ENCODE results near the gene GMDS. TPM values are rescaled to one million over a fixed set of nuclear protein-coding genes. Genes with fewer than 3 reads are reported as not detected.

GMDS gene
- total RNA-seq, 1 experiment from 2014 or later = 7.9 TPM

GRCh38 chr6:2054516-2055067 lies 190.8 kb downstream of the GMDS start:
- no peak for DNase-seq (ENCODE audit: low read depth in 1 of 2, low spot score in 2 of 2)
- Histone ChIP-seq H3K4me3 (no peak overlapping the region), H3K9me3 (replicated peaks) (no peaks in the 10 kb centered on the region)

GRCh38 chr6:2053691-2054090 lies 191.7 kb downstream of the GMDS start:
- Histone ChIP-seq H3K27me3 (replicated peaks) (no peaks in the 10 kb centered on the region), H3K9me3 (replicated peaks) (no peaks in the 10 kb centered on the region), H3K4me3 (no peak overlapping the region), H3K4me1 (replicated peaks) (peaks cover 5% of the 10 kb centered on the region), H3K36me3 (no peaks in the 10 kb centered on the region), H3K27ac (no peak overlapping the region)
- no peak for DNase-seq (ENCODE audit: low read depth in 1 of 2, low spot score in 2 of 2)

More at GRCh38 chr6:2054516-2055067, 190.8 kb downstream of the GMDS start:
- no peak overlapping the region for H3K27ac ChIP-seq
- peaks cover 5% of the 10 kb centered on the region for H3K4me1 ChIP-seq (replicated peaks)
- no peaks in the 10 kb centered on the region for H3K27me3 ChIP-seq (replicated peaks)
- H3K36me3 ChIP-seq = no peaks in the 10 kb centered on the region

GRCh38 chr6:2047855-2048254 lies 197.6 kb downstream of the GMDS start:
- DNase-seq (ENCODE audit: low read depth in 1 of 2, low spot score in 2 of 2) = no peak
- Histone ChIP-seq H3K36me3 (no peaks in the 10 kb centered on the region), H3K27me3 (replicated peaks) (no peaks in the 10 kb centered on the region), H3K4me3 (no peak overlapping the region), H3K9me3 (replicated peaks) (no peaks in the 10 kb centered on the region), H3K4me1 (replicated peaks) (no peaks in the 10 kb centered on the region), H3K27ac (no peak overlapping the region)

- no peak overlapping the region for H3K27ac ChIP-seq
- no peaks in the 10 kb centered on the region for H3K36me3 ChIP-seq
- no peak for DNase-seq (ENCODE audit: low read depth in 1 of 2, low spot score in 2 of 2)
- no peak overlapping the region for H3K4me3 ChIP-seq
- no peaks in the 10 kb centered on the region for H3K9me3 ChIP-seq (replicated peaks)
- H3K27me3 ChIP-seq (replicated peaks) = no peaks in the 10 kb centered on the region
- H3K4me1 ChIP-seq (replicated peaks) = no peaks in the 10 kb centered on the region
Observed at GRCh38 chr6:2044192-2044591, 201.2 kb downstream of the GMDS start.

GRCh38 chr6:2042956-2043648 lies 202.3 kb downstream of the GMDS start:
- no peak for DNase-seq (ENCODE audit: low read depth in 1 of 2, low spot score in 2 of 2)
- Histone ChIP-seq H3K36me3 (no peaks in the 10 kb centered on the region), H3K4me3 (no peak overlapping the region), H3K27ac (no peak overlapping the region), H3K4me1 (replicated peaks) (no peaks in the 10 kb centered on the region), H3K9me3 (replicated peaks) (no peaks in the 10 kb centered on the region), H3K27me3 (replicated peaks) (no peaks in the 10 kb centered on the region)

- no peak overlapping the region for H3K4me3 ChIP-seq
- DNase-seq (ENCODE audit: low read depth in 1 of 2, low spot score in 2 of 2) = no peak
- no peaks in the 10 kb centered on the region for H3K4me1 ChIP-seq (replicated peaks)
- H3K9me3 ChIP-seq (replicated peaks) = no peaks in the 10 kb centered on the region
- no peaks in the 10 kb centered on the region for H3K27me3 ChIP-seq (replicated peaks)
- H3K27ac ChIP-seq = no peak overlapping the region
- H3K36me3 ChIP-seq = no peaks in the 10 kb centered on the region
Observed at GRCh38 chr6:2038092-2038491, 207.3 kb downstream of the GMDS start.

GRCh38 chr6:2037237-2037926 lies 208.0 kb downstream of the GMDS start:
- Histone ChIP-seq H3K4me1 (replicated peaks) (no peaks in the 10 kb centered on the region), H3K4me3 (no peak overlapping the region), H3K27me3 (replicated peaks) (no peaks in the 10 kb centered on the region), H3K27ac (no peak overlapping the region), H3K36me3 (no peaks in the 10 kb centered on the region), H3K9me3 (replicated peaks) (no peaks in the 10 kb centered on the region)
- no peak for DNase-seq (ENCODE audit: low read depth in 1 of 2, low spot score in 2 of 2)

GRCh38 chr6:2036710-2037023 lies 208.7 kb downstream of the GMDS start:
- Histone ChIP-seq H3K27me3 (replicated peaks) (no peaks in the 10 kb centered on the region), H3K4me3 (no peak overlapping the region), H3K4me1 (replicated peaks) (no peaks in the 10 kb centered on the region), H3K9me3 (replicated peaks) (no peaks in the 10 kb centered on the region), H3K36me3 (no peaks in the 10 kb centered on the region), H3K27ac (no peak overlapping the region)
- no peak for DNase-seq (ENCODE audit: low read depth in 1 of 2, low spot score in 2 of 2)

GRCh38 chr6:2035826-2036709 lies 209.3 kb downstream of the GMDS start:
- Histone ChIP-seq H3K27me3 (replicated peaks) (no peaks in the 10 kb centered on the region), H3K4me1 (replicated peaks) (no peaks in the 10 kb centered on the region), H3K9me3 (replicated peaks) (no peaks in the 10 kb centered on the region), H3K36me3 (no peaks in the 10 kb centered on the region), H3K27ac (no peak overlapping the region), H3K4me3 (no peak overlapping the region)
- DNase-seq (ENCODE audit: low read depth in 1 of 2, low spot score in 2 of 2) = no peak

GRCh38 chr6:2035046-2035445 lies 210.4 kb downstream of the GMDS start:
- H3K36me3 ChIP-seq = no peaks in the 10 kb centered on the region
- H3K4me3 ChIP-seq = no peak overlapping the region
- no peaks in the 10 kb centered on the region for H3K9me3 ChIP-seq (replicated peaks)
- no peaks in the 10 kb centered on the region for H3K4me1 ChIP-seq (replicated peaks)
- H3K27me3 ChIP-seq (replicated peaks) = no peaks in the 10 kb centered on the region
- no peak for DNase-seq (ENCODE audit: low read depth in 1 of 2, low spot score in 2 of 2)
- no peak overlapping the region for H3K27ac ChIP-seq

GRCh38 chr6:2034256-2034655 lies 211.1 kb downstream of the GMDS start:
- Histone ChIP-seq H3K4me1 (replicated peaks) (no peaks in the 10 kb centered on the region), H3K36me3 (no peaks in the 10 kb centered on the region), H3K4me3 (no peak overlapping the region), H3K27me3 (replicated peaks) (no peaks in the 10 kb centered on the region), H3K9me3 (replicated peaks) (no peaks in the 10 kb centered on the region), H3K27ac (no peak overlapping the region)
- no peak for DNase-seq (ENCODE audit: low read depth in 1 of 2, low spot score in 2 of 2)

GRCh38 chr6:2033544-2033943 lies 211.9 kb downstream of the GMDS start:
- Histone ChIP-seq H3K36me3 (no peaks in the 10 kb centered on the region), H3K27ac (no peak overlapping the region), H3K4me3 (no peak overlapping the region), H3K9me3 (replicated peaks) (no peaks in the 10 kb centered on the region), H3K27me3 (replicated peaks) (no peaks in the 10 kb centered on the region), H3K4me1 (replicated peaks) (no peaks in the 10 kb centered on the region)
- no peak for DNase-seq (ENCODE audit: low read depth in 1 of 2, low spot score in 2 of 2)

GRCh38 chr6:2030682-2031244 lies 214.6 kb downstream of the GMDS start:
- Histone ChIP-seq H3K9me3 (replicated peaks) (no peaks in the 10 kb centered on the region), H3K36me3 (no peaks in the 10 kb centered on the region), H3K4me3 (no peak overlapping the region), H3K27ac (no peak overlapping the region), H3K4me1 (replicated peaks) (no peaks in the 10 kb centered on the region), H3K27me3 (replicated peaks) (no peaks in the 10 kb centered on the region)
- no peak for DNase-seq (ENCODE audit: low read depth in 1 of 2, low spot score in 2 of 2)
